ENCODE results near the gene AASDHPPT.
"Not testable (repeated sequence)": the region's sequence is repeated elsewhere in the genome, so short reads cannot be mapped to it uniquely, and the experiment has no call there.

AASDHPPT gene, protein sequence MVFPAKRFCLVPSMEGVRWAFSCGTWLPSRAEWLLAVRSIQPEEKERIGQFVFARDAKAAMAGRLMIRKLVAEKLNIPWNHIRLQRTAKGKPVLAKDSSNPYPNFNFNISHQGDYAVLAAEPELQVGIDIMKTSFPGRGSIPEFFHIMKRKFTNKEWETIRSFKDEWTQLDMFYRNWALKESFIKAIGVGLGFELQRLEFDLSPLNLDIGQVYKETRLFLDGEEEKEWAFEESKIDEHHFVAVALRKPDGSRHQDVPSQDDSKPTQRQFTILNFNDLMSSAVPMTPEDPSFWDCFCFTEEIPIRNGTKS

DNA sequence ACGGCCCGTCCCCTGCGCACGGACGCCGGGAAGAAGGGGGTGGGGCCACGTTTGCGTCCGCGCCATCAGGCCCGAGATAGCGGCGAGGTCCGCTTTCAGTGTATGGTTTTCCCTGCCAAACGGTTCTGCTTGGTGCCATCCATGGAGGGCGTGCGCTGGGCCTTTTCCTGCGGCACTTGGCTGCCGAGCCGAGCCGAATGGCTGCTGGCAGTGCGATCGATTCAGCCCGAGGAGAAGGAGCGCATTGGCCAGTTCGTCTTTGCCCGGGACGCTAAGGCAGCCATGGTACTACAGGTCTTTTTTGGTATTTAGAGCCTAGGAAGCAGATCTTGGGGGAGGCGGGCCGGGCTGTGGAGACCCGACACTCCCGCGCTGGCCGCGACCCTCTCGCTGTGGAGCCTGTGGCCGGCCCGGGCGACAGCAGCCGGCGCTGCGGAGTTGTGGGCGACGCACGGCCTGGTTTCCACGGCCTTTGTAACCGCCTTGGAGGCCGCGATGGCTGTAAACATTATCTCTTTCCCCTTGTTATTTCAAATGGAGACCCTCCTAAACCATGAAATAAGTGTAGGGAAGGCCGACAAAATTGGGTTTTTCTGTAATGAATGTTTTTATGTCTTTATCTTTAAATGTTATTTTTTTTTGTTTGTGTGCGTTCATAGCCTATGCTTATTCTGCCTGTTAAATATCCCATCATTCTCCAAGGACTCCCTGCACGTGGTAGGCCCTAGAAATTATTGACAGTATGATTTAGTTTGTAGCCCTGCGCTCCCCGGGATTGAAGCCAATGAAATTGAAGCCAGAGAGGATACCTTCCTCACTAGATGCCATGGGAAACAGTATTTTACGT is at the start of gene AASDHPPT:
AASDHPPT (plus strand) TSS at position 54 of the 847 bp plus-strand sequence; CDS start at position 103, 49 bp downstream.
- peak; percentile 77 for DNase-seq

DNA sequence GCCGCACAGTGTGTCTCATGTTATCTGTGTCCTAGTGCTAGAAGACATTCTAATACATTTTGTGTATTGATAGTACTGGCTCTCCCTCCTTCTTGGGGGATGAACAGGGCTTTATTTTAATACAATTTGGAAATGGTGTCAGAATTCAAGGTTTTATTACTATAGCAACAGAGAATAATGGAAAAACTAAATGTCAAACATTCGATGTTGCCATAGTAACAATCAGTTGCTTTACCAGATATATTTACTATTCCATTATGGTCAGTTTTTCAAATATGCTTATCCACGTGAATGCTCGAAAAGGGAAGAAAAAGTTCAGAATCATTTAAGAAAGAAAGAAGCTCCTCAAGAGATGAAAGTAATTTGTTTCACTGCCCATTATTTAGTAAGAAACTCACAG is 46.9 kb upstream of the AASDHPPT start:
- no peak for DNase-seq

DNA sequence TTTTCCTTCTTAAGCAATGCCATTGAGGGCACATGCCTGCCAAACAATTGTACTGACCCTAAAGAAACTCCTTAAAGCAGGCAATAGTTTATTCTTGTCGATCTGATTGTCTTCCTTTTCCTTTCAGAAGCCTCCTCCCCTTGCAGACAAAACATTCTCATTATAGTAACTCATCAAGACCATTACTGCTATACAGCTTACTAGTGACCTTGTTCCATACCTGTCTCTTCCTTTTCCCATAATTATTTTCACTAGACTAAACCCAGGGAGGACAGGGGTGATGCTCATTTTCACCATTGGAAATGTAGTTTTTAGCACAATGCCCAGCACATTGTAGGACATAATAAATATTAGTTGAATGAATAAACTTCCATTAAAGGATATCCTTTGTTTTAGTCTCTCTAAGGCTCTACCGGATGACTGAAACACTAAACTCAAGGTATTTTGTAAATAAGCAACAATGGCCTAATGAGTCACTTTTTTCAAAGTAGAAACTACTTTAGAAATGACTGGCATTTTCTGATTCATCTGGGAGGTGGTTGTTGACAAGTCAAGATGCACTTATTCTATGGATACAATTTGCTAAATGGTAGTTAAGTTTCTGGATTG is 46.2 kb upstream of the AASDHPPT start:
- DNase-seq, result no peak

DNA sequence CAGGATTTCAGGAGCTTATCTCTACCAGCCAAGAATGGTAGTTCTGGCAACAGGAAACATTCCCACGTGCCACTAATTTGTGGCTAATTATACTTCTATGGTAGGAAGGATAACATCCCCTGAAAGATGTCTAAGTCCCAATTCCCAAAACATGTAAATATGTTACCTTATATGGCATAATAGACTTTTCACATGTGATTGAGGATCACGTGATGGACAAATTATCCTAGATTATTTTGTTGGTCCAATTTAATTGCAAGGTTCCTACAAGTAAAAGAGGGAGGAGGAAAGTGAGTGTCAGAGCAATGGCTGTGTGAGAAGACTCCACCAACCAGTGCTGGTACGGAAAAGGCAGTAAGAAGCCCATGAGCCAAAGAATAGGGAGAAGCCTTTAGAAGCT is 45.5 kb upstream of the AASDHPPT start:
- DNase-seq, result no peak

DNA sequence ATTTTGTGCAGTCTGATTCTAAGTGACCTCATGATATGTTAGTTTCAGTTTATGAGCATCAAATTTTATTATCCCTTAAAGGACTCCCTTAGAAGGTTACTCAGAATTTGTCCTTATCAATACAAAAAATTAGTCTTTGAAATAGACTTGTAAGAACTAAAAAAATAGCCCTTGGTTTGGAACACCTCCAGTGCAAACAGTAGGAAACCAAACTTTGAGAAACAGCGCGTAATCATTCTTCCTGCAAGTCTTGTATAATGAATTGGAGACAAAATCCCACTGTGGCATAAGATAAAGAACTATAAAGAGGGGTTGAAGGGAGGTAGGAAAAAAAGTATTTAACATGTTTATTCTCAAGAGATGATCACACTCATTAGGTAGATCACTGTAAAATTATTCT is 44.6 kb upstream of the AASDHPPT start:
- DNase-seq, result no peak

DNA sequence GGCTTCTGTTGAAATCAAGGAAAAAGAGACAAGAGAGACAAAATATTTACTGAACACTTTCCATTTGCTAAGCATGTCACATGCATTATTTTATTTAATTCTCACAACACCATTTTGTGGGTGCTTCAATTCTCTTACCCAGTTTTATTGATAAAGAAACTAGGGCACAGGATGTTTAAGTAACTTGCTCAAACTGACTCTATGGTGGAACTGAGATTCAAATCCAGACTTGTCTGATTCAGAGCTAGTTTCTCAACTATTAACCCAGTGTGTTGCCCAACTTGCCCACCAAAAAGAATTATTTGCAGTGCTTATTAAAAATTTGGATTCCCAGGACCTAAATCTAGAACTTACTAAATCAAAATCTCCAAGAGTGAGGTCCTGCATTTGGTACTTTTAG is 33.9 kb upstream of the AASDHPPT start:
- no peak for DNase-seq

DNA sequence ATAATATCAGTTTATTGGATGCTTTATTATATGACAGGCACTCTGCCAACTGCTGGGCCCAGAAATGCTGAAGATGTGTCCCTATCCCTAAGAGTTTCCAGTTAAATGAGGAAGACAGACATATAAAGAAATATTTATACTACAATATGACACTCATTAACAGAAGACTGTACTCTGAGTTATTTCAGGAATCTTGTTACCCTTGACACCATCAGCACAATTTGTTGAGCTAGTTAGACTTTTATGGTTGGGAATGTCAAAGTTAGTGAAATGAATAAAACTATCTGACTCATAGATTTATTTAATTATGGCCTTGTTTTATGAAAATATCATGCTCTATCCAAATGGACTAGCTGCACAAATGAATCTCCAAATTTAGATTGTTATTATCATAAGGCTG is 29.8 kb upstream of the AASDHPPT start:
- DNase-seq, result no peak

DNA sequence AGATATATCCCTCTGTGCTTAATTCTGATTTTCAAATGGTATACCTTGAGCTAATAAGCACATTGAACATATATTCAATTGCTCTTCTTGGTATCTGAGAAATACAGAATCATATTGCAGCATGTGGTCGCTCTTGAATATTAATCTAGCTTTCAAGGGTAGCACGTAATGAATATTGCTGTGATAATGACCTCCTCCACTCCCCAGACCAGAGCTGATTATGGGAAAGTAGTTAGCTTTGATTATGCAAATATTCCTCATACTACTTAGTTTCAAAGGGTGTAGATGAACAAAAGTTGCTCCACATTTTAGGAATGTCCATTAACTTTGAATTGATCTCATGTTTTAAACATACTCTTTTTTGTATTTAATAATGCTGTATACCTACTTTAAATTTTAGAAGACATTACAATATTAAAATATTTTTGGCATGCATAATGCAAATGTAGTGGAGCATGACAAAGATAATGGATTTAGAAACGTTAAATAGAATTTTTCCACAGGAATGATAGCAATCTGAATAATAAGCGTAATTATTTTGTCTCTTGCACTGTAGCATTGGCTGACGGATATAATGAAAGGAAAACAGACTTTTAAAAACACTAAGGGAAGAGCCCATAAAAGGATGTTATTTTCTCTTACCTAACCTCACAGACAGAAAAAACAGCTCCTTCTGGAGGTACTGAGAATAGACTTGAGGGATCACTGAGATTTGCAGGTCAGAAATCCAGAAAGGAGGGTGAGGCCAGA is 27.6 kb upstream of the AASDHPPT start:
- DNase-seq, result no peak

DNA sequence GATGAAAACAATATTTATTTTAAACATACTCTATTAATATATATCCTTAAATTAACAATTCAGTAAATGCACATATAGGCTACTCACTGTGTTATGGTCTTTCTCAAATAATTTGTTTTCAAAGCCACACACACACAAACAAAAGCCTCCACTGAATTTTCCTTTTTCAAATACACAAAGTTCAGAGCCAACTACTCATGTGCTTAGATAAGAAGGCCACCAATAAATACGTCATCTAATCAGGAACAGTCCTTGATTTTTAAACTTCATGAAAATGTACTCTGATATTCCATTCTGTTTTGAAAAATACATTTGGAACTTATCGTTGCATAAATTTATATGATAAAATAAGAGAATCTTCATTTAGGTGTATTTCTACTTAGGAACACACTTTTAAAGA is 26.4 kb upstream of the AASDHPPT start:
- DNase-seq, result no peak

DNA sequence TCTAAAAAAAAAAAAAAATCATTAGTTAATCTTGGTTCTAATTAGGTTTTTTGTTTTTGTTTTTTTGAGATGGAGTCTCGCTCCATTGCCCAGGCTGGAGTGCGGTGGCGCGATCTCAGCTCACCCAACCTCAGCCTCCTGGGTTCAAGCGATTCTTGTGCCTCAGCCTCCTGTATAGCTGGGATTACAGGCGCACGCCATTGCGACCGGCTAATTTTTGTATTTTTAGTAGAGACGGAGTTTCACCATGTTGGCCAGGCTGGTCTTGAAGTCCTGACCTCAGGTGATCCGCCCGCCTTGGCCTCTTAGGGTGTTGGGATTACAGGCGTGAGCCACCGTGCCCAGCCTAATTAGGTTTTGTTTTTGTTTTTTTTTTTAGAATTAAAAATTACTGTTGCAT is 19.1 kb upstream of the AASDHPPT start:
- not testable (repeated sequence) for DNase-seq

DNA sequence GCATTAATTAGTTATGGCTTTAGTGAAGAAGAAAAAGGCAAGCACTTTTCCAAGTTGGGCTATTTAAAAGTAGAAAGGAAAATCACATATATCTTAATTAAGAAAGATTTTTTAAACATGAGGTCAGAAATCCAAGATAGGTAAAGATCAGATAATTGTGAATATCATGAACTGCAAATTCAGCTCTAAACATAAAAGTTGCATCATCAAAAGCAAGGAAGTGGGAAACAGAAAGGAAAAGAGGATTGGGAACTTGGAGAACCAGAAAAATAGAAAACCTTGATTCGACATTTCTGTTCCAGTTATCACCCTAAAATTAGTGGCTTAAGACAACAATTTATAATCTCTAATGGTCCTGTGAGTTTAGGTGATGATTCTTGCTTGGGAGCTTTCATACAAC is 17.8 kb upstream of the AASDHPPT start:
- no peak for DNase-seq

DNA sequence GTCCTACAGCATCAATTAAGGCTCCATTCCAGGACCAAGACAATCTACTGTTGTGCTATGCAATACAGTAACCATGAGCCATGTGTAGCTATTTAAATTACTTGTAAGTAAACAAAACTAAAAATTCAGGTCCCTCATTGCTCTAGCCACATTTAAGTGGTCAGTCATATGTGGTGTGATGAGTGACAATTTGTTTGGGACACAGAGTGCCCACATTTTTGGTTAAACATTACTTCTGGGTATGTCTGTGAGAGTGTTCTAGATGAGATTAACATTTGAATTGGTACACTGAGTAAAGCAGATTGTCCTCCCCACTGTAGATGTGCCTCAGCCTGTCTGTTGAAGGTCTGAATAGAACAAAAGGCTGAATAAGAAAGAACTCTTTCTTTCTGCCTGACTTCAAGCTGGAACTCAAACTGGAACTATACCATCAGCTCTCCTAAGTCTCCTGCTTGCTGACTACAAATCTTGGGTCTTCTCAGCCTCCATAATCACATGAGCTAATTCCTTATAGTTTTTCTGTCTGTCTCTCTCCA is 16.1 kb upstream of the AASDHPPT start:
- no peak for DNase-seq

DNA sequence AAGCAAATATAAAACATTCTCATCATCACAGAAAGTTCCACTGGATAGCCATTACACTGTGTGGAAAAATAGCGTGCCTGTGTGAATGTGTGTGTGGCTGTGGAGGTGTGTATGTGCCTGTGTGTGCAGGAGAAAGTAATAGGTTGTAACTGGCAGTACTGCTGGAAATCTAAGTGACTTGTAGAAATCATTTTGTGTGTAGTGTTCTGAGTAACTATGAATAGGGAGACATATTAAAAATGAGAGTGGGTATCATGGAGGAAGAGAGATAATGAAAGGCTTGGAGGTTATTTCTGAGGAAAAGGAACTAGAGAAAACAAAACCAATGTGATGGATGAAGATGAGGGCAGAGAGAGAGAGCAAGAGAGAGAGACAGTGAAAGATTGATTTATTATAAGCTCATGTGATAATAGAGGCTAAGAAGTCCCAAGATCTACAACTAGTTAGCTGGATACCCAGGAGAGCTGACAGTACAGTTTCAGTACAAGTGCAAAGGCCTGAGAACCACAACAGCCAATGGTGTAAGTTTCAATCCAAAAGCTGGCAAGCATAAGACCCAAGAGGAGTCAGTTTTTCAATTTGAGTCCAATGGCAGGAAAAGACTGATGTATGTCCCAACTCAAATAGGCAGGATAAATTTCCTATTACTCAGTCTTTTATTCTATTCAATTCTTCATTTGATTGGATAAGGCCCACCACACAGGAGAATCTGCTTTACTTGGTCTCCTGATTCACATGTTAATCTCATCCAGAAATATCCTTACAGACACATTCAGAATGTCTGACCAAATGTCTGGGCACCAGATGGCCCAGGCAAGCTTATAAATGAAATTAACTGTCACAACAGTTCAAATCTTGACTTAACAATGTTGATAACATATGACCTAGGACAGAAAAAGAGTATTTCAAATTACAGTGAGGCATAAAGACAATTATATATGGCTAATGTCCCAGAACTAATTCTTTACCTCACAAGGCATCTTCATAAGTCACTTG is 15.2 kb upstream of the AASDHPPT start:
- DNase-seq, result no peak

DNA sequence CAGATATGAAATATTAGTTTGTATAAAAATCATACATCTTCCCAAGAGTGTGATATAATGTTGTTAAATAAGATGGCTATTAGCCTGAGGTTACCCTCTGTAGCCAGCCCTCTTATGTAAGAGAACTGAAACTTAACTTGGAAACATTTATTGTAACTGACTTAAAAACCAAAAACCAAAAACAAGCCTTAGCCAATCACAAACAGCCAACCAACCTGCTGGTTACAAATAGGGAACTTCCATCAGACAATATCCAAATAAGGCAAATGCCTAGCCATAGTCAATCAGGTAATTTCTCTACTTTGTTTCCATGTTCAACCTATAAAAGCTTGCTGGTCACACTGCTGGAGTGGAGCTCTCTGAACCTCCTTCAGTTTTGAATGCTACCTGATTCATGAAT is 14.5 kb upstream of the AASDHPPT start:
- DNase-seq, result no peak

DNA sequence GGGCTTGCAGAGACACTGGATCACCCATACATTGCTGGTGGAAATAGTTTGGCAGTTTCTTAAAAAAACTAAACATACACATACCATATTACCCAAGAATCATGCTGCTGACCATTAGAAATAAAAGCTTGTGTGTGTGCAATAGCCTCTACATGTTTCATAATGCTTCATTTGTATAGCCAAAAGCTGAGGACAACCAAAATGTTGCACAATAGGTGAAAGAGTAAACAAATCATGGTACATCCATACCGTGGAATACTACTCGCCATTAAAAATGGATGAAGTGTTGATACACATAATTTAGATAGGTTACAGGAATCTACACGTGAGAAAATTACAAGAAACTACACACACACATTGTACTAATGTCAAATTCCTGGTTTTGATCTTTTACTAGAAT is 6.9 kb upstream of the AASDHPPT start:
- DNase-seq, result no peak

DNA sequence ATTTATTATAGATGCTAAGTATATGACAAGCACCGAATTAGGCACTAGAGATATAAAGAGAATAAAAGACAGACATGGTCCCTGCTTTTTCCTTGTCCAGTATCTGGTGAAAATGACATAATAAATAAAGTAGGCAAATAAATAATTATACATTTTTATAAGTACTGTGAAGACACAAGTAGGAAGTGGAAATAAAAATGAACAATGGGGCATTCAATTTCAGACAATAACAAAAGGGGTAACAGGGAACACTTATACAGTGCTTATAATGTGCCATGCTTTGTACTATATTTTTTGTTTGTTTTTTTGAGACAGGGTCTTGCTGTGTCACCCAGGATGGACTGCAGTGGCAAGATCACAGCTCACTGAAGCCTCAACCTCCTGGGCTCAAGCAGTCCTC is 4.7 kb upstream of the AASDHPPT start:
- DNase-seq, result no peak

DNA sequence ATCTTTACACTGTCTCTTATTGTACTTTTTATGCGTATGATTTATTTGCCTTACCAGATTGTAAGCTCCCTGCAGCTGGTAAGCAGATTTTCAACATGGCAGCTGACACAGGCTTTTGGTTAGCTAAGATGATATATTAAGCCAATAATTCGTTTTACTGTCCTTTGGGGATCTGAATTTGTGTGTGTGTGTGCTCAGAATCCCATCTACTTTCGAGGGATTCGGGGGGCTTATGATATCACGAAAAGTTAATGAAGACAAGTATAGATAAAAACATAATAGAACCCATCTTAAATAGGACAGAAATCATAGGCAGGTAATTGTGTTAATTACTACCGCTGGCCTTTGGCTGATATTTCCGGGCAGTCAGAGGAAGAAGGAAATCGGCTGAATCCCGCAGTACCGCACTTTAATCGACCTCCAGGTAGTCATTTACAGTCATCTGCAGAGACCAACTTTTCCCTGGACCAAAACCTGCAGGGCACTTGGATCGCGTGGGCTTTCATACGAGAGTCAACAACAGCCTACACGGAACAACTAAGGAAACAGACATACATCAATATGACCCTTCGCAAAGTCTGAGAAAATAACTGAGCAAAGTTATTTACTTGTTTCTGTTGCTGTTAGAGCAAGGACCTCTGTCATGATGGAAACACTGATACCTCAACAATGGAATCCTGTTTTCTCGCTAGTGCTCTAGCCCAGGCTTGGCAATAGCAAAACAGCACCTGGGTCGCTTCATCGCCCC is 1.1 kb upstream of the AASDHPPT start:
- no peak for DNase-seq

DNA sequence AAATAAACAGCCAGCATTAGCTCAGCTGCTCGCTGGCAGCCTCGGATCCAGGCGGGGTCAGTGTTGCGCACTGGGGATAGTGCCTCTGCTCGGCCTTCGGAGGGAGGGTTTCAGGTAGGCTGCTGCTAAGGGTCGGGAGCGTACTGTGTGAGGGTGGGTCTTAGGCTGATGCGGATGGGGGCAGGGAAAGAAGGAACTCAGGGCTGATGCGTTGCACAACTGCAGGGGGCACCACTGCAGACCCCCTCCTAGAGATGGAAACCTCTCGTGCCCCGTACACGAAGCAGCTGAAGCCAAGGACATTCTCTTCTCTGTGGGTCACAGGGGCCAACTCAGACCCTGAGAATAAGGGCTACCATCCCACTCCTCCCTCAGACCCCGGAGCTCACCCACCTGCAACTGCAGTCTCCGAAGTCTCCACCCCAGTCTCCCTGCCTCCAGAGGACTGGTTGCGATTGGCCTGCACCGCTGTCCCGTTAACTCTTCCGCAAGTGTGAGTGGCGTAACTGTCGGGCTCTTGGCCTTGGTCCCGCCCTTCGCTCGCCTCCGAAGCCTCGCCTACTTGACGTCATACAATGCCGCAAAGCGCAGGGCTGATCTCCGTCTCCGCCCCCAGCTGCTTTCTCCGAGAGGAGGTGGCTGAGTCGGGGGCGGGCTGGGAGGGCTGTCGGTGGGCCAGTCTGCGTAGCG is 398 bp upstream of the AASDHPPT start, which contains the start of gene KBTBD3:
KBTBD3 (minus strand) TSS at position 429 of the 690 bp plus-strand sequence. CDS start 18,250 bp downstream, outside the sequence.
- peak; percentile 100 for DNase-seq

DNA sequence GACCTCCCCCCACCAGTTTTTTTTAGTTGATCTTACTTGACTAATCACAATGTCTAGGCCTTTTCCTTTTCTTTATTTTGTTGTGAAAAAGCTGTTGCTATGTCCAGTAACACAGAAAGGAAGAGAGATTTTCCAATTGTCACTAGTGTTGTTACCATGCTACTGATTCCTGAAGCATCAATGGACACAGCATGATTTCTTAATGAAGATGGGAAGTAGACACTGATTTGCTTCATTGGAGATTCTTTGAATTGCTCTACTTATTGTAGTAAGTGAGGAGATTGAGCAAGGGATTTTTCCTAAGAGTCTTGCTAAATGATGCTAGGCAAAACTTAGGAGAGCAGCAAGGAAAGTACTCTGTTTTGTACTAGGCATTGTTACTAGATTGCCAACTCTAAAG is 4.6 kb downstream of the AASDHPPT start:
- DNase-seq, result no peak

DNA sequence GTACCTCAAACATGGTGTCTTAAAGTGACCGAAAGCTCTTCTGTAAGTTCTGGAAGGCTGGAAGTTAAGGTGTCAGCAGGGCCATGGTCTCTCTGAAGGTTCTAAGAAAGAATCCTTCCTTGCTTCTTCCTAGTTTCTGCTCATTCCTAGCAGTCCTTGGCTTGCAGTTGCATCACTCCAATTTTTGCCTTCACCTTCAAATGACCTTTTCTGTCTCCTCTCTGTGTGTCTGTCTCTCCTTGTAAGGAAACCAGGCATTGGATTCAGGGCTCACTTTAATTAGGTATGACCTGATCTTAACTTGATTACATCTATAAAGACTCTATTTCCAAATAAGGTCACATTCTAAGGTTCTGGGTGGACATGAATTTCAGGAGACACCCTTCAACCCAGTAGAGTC is 8.7 kb downstream of the AASDHPPT start:
- DNase-seq, result no peak
